ENCODE results near the gene METTL8.
"Not testable (repeated sequence)": the region's sequence is repeated elsewhere in the genome, so short reads cannot be mapped to it uniquely, and the experiment has no call there.

Gene METTL8

DNA sequence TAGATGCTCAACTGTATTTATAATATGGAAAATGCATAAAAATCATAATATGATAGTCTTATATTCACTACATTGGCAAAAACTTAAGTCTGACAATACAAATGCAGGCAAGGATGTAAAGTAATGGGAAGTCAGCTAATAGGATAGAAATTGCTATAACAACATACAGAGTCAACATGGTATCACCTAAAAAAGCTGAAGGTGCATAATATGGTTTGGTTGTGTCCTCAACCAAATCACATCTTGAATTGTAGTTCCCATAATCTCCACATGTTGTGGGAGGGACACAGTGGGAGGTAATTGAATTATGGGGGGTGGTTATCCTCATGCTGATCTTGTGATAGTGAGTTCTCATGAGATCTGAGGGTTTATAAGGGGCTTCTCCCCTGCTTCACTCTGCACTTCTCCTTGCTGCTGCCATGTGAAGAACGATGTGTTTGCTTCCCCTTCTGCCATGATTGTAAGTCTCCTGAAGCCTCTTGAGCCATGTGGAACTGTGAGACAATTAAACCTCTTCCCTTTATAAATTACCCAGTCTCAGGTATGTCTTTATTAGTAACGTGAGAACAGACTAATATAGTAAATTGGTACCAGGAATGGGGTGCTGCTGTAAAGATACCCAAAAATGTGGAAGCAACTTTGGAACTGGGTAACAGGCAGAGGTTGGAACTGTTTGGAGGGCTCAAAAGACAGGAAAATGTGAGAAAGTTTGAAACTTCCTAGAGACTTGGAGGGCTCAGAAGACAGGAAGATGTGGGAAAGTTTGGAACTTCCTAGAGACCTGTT lies 10.9 kb downstream of the METTL8 start:
- not testable (repeated sequence) for DNase-seq (ENCODE audit: low spot score)

DNA sequence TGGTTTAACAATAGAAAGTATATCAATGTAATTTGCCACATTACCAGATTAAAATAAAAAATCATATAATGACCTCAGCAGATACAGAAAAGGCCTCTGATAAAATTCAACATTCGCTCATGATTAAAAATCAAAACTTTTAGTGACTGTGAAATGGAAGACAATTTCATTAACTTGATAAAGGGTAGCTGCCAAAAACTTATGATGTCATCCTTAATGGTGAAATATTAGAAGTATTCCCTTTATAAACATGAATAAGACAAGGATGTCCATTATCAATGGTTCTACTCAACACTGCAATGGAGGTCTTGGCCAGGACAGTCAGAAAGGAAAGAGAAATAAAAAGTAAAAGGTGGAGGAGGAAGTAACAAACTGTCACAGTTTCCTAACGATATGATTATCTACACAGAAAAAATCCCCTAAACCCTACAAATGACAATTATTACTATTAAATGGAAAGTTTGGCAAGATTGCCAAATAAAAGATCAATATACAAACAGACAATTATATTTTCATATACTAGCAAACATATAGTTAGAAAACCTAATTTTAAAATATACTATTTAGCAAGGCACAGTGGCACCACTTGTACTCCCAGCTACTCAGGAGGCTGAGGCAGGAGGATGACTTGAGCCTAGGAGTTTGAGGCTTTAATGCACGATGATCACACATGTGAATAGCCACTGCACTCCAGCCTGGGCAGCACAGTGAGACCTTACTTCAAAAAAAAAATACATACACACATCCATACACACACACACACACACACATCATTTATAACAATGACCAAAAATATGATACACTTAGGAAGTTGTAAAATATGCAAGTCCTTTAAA lies 12.8 kb downstream of the METTL8 start:
- DNase-seq (ENCODE audit: low spot score), result no peak

DNA sequence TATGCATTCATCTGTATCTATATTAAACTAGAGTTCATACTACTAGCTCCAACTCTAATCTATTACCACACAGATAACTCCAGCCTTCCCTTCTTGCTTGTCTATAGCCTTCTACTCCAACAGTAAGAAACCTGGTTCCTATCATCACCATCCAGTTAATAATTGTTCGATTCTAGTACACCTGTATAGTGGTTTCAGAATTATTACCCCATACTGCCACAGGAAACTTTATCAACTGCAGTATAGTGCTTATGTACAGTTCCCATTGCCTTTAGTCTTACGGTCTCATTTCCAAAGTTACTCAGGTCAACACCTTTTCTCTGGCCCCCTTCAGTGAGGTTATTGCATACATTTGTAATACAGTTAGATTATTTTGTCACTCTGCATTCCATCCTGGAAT lies 14.5 kb downstream of the METTL8 start:
- no peak for DNase-seq (ENCODE audit: low spot score)

DNA sequence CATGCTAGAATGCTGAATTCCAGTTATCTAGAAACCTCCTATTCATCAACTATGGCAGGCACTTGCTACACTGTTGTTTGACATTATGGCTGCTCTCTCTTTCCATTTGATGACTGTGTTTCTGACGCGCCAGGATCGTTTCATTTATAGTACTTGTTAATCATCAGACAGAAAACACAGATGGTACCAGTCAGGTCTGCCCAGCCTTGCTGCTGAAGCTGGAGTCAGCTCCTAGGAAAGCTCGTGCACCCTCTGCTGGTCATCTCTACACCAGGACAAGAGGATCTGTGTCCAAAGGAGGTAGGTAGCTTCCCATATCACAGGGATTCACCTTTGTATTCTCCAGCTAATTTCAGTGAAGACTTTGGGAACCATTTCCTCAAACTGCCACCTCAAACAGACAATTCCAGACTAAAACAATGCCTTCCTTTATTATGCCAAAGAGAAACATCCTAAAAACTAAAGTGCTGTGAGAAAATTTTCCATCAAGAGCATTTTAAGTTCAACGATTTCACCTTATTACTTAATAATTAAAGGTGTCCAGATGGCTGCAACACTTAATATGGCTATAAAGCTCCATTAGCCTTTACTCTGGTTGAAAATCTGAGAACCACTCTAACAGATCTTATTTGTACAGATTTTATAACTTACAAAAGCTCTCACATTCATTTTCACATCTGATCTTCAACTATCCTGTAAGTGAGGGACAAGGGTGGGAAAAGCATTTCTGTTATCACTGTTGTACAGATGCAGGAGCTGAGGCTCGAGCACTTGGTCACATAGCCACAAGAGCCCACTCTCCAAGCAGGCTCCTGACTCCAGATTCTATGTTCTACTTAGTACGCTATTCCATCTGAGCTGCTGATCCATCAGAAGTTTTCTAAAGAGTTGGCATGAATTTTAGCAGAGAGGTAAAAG lies 17.5 kb downstream of the METTL8 start:
- DNase-seq (ENCODE audit: low spot score), result peak; percentile 94

DNA sequence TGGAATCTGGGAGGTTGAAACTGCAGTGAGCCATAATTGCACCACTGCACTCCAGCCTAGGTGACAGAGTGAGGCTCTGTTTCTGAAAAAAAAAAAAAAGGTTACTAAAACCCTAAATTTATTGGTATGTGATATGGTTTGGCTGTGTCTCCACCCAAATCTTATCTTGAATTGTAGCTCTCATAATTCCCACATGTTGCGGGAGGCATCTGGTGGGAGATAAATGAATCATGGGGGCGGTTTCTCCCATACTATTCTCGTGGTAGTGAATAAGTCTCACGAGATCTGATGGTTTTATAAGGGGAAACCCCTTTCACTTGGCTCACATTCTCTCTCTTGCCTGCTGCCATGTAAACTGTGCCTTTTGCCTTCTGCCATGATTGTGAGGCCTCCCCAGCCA lies 19.1 kb downstream of the METTL8 start:
- DNase-seq (ENCODE audit: low spot score), result not testable (repeated sequence)

DNA sequence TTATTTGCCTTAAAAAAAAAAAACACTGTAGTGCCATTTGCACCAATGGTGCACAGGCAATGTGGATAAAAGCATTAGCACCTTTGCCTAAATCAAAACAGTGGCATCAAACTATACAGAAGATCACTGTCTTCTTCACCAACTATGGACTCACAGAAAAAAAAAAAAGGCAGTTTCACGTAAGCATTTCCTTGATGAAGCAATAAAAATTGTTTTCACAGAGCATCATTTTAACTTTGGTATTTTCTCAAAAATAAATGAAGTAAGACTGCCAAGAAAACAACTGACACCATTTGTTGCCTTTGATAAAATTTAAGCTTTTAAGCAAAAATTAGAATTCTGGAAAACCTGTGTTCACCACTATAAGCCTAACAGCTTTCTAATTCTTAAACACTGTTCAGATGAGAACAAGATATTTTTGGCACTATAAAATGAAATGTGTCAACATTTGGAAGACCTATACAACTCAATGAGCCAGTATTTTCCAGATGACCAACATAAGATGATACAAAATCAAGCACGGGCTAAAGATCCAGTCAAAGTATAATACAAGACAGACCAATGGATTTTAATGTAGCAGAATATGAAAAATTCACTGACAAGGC lies 21.1 kb downstream of the METTL8 start:
- no peak for DNase-seq (ENCODE audit: low spot score)

DNA sequence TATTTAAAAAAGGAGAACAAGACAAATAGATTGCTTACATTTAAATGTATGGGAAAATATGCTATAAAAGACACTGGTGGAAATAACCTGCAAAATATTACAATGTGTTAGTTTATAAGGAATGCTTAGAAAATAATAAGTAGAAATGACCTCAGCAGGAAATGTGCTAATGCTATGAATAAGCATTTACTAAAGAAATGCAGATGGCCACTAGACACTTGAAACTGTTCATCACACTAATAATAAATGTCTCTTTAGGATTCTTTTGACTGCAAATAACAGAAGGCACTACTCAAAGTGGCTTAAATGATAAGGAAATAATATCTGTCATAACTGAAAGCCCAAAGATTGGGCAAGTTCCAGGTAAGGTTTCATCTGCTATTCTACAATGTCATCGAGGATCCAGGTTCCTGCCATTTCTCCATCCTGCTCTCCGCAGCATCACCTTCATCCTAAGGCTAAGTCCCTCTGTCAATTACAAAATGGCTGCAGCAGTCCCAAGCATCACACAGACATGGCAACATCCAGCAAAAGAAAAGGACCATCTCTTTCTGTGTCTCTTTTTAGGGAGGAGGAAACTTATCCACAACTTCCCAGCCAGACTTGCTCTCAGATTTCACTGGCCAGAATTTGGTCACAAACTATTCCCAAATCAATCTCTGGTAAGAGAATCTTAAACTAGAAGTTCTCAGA lies 21.9 kb downstream of the METTL8 start:
- peak; percentile 59 for DNase-seq (ENCODE audit: low spot score)

DNA sequence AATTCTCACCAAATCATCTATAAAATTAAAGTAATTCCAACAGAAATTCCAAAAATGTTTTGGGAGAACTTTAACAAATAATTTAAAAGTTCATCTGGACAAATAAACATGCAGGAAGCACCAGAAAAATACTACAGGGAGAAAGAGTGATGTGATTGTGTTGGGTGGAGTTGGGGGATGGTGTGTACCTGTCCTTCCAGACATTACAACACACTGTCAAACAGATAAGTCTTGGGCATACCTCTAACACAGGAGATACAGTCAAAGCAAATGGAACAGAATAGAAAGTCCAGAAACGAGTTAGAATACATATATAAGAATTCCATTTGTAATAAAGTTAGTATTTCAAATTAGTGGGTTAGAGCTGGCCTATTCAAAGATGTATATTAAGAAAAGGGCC lies 22.6 kb downstream of the METTL8 start:
- no peak for DNase-seq (ENCODE audit: low spot score)

DNA sequence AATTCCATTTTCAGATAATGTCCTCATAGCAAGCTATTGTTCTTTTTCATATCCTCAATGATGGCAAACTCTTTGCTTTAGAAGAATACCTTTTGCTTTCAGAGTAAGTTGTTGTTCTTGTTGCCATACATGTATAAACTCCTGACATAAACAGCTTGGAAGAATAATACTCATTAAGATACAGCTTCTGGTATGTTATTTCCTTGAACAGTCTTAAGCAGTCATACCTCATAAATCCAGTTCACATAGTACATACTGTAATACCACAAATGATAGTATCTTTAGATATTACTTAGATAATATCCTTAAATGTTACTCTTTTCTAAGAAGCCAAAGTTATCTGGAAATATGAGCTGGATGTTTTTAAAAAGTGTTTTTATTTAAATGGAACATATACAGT lies 23.2 kb downstream of the METTL8 start:
- no peak for DNase-seq (ENCODE audit: low spot score)

DNA sequence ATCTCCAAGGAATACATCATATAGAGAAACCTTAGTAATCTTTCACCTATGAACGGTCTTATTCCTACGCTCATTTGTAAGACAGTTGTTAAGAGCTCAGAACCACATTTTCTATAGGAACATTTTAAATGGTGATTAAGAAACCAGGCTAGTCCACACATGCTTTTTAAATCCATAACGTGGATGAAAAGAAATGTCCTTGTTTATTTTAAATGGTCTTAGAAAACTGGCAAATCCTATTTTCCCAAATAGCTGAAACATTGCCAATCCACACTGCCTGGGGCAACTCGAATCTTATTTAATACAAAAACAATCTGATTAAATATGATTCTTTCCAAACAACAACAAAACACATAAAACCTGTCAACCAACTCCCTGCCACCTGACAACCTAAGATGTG lies 23.7 kb downstream of the METTL8 start:
- DNase-seq (ENCODE audit: low spot score), result no peak

DNA sequence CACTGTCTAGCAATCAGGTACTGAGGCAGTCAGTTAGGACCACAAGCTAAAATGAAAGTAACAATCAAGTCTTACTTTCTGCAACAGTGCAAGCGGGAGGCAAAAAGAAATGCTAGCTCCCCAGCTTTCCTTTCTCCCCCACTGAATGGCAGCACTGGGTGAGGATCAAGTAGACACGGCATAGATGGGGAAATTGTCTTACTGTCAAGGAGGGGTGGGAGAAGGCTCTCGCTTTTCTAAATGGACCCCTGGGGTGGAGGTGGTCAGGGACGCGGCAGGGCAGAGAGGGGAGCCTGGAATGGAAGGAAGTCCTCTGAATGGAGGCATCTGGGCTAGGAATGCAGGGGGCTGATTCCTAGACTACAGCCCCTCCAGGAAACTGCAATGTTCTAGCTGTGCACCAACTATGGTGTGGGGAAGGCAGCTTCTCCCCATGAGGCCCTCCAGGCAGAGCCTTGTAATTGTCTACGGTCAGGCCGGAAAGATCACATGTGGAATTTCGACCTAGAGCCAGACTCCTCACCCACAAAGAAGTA lies 24.3 kb downstream of the METTL8 start:
- DNase-seq (ENCODE audit: low spot score), result no peak

DNA sequence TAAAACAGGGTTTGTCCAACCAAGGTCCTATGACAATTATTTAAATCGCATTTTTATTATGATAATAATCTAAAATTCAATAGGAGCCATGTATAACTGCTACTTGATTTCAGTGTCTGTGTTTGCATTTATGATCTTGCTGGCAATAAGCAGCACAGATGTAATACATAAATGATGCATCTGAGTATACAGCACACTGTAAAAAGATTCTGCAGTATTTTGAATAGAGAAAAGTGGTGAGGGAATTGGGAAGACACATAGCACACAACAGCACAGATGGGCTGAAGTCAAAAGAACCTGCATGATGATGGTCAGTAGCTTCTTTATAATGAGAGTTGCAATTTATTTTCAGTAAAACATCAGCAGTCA lies 26.1 kb downstream of the METTL8 start:
- DNase-seq (ENCODE audit: low spot score), result no peak

DNA sequence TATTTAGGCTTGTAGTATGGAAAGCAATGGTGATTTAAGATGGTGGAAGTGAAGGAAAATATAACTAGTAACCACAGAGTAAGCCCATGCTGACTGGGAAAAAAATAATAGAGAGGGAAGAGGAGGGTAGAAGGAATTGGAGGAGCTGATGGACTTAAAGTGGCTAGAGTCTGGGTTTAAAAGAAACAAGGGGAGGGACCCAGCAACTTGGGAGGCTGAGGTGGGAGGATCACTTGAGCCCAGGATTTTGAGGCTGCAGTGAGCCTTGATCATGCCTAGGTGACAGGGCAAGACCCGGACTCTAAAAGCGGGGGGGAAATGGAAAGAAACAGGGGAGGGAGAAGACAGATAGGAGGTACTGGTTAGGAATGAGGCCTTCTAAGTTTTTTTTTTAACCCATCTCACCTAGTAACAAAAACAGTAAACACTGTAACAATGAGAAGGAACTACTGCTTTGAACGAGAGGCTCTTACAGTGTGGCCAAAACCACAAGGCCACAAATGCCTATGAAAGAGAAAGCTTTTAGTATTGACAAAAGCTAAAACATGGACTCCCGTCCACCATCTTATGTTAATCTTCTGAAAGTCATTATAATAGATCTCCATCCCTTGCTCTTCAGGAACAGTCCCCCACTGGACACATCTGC lies 26.6 kb downstream of the METTL8 start:
- DNase-seq (ENCODE audit: low spot score), result no peak

DNA sequence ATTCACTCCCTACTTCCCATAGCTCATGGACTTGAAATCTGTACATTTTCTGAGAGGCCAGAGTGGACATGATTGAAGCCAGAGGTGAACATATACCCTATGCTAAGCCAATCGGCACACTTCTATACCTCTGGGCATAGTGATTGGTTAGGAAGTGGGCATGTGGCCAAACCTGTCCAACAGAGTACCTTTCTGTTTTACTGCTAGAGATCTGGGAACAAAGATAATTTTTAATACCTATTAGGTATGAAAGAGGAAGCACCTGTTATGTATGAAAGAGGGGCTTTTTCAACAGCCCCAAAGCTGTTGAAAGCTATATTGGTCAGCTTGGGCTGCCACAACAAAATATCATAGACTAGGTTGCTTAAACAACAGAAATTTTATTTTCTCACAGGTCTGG lies 27.7 kb downstream of the METTL8 start:
- no peak for DNase-seq (ENCODE audit: low spot score)

DNA sequence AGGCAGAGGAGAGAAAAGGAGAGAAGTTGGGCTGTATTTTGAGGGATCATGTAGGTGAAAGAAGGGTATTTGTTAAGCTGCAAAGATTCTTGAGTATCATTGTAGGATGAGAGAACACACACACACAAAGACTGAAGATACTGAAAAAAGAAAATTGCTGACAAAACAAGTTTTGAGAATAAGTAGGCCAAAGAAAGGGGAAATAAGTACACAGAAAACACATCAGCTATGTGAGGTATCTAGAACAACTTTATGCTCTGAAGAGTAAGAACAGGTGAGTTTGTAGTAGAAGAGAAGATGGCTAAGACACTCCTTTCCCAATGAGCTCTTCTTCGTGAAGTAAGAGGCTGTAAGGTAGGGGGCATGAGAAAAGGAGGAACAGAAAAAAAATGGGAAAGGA lies 28.2 kb downstream of the METTL8 start:
- no peak for DNase-seq (ENCODE audit: low spot score)

DNA sequence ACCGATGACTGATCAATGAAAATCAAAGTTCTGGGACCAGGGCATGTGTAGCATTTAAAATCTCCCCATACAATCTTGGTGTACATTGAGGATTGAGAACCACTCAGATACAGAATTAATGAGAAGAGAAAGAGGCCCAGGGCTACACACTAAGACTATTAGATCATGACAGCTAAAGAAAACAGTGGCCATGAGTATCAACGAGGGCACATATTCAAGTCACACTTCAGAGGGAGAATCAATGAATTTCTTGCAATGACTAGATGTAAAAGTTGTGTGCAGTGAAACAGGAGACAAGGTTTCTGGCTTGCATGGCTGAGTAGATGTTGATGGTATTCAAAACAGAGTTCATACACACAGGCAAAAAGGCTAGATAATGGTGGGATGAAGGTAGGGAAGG lies 29.1 kb downstream of the METTL8 start:
- DNase-seq (ENCODE audit: low spot score), result no peak

DNA sequence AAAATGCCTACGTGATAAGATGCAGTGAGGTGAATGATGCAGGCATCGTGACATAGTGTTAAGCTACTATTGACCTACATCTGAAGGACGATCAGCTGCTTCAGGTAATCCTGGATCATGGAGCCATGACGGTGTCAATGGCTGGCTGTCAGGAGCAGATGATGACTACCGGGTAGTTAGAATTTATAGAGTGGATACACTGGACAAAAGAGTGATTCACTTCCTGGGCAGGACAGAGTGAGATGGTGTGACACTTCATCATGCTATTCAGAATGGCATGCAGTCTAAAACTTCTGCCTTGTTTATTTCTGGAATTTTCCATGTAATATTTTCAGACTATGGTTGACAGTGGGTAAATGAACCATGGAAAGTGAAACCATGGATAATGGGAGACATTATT lies 29.5 kb downstream of the METTL8 start:
- peak; percentile 87 for DNase-seq (ENCODE audit: low spot score)

DNA sequence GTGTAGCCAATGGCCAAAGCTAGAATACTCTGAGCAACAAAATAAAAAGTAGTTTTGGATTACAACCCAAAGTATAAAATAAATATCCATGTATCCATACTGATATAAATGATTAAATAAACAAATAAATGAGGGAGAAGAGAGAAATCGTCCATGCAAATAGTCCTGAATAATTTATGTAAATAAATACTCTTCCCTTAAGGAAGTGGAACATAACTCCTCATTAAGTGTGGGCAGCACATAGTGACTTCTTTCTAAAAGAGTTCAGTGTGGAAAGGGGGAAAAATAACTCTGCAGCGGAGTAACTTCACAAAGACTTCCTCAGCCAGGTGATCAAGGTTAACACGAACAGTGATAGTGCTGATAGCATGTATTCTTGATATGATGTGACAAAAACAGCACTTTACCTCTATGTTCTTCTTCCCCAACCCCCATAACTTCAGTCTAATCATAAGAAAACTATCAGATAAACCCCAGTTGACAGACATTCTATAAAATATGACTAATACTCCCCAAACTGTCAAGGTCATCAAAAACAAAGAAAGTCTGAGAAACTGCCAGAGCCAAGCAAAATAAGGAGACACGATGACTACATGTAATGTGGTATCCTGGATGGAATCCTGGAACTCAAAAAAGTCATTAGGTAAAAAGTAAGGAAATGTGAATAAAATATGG lies 30.7 kb downstream of the METTL8 start:
- DNase-seq (ENCODE audit: low spot score), result peak; percentile 44

DNA sequence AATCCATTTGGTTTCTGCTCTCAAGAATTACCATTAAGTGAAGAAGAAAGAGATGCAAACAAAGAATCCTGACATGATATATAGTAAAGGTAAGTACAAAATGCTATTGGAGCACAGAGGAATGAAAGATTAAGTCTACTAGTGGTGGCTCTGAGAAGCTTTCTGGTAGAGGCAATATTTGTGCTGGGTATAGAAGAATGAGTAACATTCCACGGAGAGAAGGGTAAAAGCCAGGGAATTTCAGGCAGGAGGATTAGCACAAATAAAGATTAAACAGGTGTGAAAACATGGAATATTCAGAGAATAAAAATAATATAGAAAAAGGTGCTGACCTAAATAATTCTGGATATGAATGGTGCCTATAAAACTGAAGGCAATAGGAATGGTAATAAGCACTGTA lies 31.8 kb downstream of the METTL8 start:
- no peak for DNase-seq (ENCODE audit: low spot score)

DNA sequence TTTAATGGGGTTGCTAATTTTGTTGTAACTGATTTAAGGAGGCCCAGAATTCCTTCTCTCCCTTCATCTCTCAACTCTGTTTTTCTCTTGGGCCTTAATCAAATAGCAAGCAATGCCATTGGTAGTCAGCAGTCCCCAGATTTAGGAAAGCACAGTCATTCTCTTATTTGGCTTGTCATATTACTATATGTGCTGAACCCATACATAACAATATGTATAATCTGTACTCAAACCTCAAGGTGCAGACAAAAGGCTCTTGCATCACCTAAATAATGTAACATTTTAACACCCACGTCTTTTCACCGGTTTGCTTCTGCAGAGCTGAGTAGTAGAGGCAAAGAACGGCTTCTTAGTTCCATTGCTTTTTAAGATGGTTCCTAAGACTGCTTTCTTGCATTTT lies 33.4 kb downstream of the METTL8 start:
- no peak for DNase-seq (ENCODE audit: low spot score)

Measured in kidney capillary endothelial cell (primary cell).